GM10248 (cell line): ENCODE data around the gene NUTF2.
"Not testable (repeated sequence)": the region's sequence is repeated elsewhere in the genome, so short reads cannot be mapped to it uniquely, and the experiment has no call there.

Experiments
- CTCF ChIA-PET: fragments of 300-600 bp; sonication (Branson Sonifier 250); formaldehyde crosslinking; extraction: SDS; loops from one replicate; lab custom pipeline; 2021; ENCODE audit warnings: antibody characterized with exemption; lab: Yijun Ruan, JAX
- POLR2A ChIA-PET: fragments of 350-650 bp; sonication (Branson Sonifier 250); formaldehyde crosslinking; extraction: SDS; loops from one replicate; lab custom pipeline; 2020; ENCODE audit warnings: antibody characterized with exemption; lab: Yijun Ruan, JAX
- DNase-seq: peaks from one replicate; pipeline ENCODE4 v3.0.0; 2012; ENCODE audit errors: extremely low spot score
- TF ChIP-seq, protein P1 (sequence below): IDR thresholded peaks from 2 replicates; pipeline ENCODE4 v1.5.1; 2012; ENCODE audit warnings: mild to moderate bottlenecking, low read depth; ENCODE audit errors: extremely low read depth, missing control alignments, control extremely low read depth

The NUTF2 gene

DNA sequence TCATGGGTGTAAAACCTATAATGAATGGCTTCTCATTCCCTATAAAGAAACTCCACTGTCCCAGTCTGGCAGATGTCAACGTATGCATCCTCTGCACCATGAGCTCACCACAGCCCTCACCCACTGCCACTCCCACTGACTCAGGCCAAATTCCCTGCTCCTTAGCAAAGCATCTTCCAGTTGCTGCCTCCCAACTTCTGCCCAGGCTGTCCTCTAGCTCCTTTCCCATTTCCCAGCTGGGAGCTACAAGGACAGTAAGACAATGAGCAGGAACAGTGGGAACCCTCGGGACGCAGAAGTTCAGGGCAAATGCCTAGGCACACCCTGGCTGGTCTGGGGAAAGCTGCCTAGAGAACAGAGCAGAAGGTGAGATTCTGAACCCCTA, 13.7 kb upstream of the NUTF2 start:
- DNase-seq = no peak
- ChIA-PET POLR2A (interaction anchor here (1.0 kb wide), 1 partner anchor 18 kb away, joined by 3 read pairs; no protein-coding TSS in a partner anchor), CTCF (interaction anchor here (0.8 to 11.3 kb wide), 11 partner anchors 8 to 319 kb away, joined by 3 to 159 read pairs (median 4); no protein-coding TSS in a partner anchor)
- TF ChIP-seq, protein P1, sequence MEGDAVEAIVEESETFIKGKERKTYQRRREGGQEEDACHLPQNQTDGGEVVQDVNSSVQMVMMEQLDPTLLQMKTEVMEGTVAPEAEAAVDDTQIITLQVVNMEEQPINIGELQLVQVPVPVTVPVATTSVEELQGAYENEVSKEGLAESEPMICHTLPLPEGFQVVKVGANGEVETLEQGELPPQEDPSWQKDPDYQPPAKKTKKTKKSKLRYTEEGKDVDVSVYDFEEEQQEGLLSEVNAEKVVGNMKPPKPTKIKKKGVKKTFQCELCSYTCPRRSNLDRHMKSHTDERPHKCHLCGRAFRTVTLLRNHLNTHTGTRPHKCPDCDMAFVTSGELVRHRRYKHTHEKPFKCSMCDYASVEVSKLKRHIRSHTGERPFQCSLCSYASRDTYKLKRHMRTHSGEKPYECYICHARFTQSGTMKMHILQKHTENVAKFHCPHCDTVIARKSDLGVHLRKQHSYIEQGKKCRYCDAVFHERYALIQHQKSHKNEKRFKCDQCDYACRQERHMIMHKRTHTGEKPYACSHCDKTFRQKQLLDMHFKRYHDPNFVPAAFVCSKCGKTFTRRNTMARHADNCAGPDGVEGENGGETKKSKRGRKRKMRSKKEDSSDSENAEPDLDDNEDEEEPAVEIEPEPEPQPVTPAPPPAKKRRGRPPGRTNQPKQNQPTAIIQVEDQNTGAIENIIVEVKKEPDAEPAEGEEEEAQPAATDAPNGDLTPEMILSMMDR = no peak

DNA sequence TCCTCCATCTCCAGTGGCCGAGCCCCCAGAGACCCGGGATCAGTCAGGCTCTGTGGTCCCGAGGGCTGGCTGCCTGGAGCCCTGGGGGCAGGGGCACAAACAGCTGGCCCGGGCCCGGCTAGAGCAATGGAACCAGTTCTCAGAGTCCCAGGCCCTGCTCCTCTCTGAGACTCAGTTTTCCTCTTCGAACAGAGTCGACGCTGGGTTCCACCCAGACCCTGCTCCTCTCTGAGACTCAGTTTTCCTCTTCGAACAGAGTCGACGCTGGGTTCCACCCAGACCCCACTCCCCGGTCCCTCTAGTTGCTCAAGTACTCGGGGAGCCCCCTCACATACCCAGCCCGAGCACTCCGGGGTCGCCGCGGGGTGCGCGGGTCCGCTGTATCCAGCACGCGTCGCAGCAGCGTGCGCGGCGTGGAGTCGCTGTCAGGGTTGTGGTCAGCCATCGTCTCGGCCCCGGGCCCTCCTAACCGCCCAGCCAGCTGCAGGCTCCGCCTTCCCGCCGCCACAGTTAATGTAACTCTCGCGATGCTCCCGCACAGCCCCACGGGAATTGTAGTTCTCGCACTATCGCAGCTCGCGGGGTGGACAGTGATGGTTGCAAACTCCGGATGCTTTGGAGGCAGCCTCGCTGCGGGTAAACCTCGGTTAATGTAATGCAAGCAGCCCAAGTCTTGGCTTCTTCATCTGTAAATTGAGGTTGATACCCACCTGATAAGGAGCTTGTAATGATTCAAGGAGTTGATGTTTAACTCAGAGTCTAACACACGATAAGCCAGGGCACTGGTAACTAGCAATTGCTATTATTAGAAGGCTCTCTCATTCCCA, 13.1 kb upstream of the NUTF2 start:
- DNase-seq = peak; percentile 98
- TF ChIP-seq, protein P1 = no peak
- ChIA-PET POLR2A (interaction anchor here (0.6 to 1.0 kb wide), 2 partner anchors 10 to 17 kb away, joined by 3 read pairs; no protein-coding TSS in a partner anchor), CTCF (interaction anchor here (0.7 to 11.3 kb wide), 12 partner anchors 7 to 320 kb away, joined by 3 to 159 read pairs (median 4); no protein-coding TSS in a partner anchor)

DNA sequence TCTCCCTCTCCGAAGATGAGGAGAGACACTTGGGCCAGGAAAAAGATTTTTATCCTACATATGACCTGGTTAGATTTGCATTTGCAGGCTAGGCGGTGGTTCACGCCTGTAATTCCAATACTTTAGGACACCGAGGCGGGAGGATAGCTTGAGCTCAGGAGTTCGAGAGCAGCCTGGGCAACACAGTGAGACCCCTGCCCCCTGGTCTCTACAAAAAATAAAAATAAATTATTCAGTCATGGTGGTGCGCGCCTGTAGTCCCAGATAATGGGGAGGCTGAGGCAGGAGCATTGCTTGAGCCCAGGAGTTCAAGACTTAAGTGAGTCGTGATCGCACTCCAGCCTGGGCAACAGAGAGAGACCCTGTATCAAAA, 12.5 kb upstream of the NUTF2 start:
- no peak for DNase-seq
- TF ChIP-seq, protein P1 = no peak
- POLR2A ChIA-PET = interaction anchor here (0.6 to 1.0 kb wide), 2 partner anchors 10 to 16 kb away, joined by 3 read pairs; no protein-coding TSS in a partner anchor
- CTCF ChIA-PET = interaction anchor here (0.7 to 11.3 kb wide), 6 partner anchors 9 to 313 kb away, joined by 3 to 159 read pairs (median 4); no protein-coding TSS in a partner anchor

DNA sequence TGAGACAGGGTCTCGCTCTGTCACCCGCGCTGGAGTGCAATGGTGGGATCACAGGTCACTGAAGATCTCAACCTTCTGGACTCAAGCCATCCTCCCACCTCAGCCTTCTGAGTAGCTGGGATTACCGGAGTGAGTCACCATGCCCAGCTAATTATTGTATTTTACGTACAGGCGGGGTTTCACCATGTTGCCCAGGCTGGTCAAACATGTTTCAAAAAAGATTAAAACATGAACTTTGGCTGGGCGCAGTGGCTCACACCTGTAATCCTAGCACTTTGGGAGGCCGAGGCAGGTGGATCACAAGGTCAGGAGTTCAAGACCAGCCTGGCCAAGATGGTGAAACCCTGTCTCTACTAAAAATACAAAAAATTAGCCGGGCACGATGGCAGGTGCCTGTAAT, 9.5 kb upstream of the NUTF2 start:
- POLR2A ChIA-PET = not testable (repeated sequence)

DNA sequence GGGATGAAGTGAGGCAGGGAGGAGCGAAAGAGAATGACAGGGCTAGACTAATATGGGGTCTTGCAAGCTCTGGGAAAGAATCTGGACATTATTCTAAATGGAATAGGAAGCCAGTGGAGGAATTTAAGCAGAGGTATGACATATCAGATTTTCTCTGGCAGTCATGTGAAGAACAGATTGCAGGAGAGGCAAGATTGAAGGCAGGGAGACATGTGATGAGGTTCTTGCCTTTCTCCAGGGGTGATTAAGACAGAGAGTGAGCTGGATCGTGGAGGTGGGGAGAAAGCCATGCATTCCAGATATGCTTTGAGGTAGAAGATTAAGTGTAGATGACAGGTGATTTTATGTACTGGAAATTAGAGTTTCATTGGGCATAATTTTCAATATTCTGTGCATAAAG, 8.9 kb upstream of the NUTF2 start:
- ChIA-PET CTCF (interaction anchor here (1.0 to 2.5 kb wide), 5 partner anchors 8 to 165 kb away, joined by 3 to 13 read pairs (median 4); partner anchors contain the start of gene NUTF2), POLR2A (no interaction called here)
- TF ChIP-seq, protein P1 = no peak
- no peak for DNase-seq

More for the DNA sequence above, 9.5 kb upstream of the NUTF2 start:
- CTCF ChIA-PET = interaction anchor here (1.0 to 2.5 kb wide), 5 partner anchors 9 to 164 kb away, joined by 3 to 13 read pairs (median 4); partner anchors contain the start of gene NUTF2
- not testable (repeated sequence) for DNase-seq

DNA sequence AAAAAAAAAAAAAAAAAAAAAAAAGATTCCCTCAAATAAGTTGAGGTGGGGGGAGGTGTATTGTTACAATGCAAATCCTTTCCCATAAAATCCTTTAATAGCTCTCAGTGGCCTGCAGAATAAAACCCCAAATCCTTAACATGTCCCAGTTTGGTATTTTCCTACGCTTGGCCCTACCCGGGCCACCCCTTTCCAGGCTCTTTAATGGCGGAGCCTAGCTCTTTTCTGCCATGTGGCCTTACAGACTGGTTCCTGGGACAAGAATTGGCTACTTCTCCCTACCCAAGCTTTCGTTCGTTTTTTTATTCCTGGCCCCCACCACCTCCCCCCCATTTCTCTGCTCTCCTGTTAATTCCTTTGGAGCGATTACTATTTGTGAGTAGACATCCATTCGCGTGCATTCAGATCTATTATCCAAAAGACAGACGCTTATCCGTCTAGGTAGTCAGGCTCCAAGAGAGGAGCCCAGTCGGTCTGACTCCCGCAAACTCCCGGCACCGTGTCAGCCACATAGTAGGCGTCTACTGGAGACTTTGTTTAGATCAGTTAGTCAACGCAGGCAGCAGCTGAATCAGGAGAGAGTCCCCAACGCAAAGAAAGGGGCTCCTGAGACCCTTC, 5.4 kb upstream of the NUTF2 start:
- TF ChIP-seq, protein P1 = no peak
- ChIA-PET POLR2A (no interaction called here), CTCF (interaction anchor here (0.7 to 1.5 kb wide), 7 partner anchors 8 to 231 kb away, joined by 3 to 10 read pairs (median 3); no protein-coding TSS in a partner anchor)
- DNase-seq = no peak
